WTC11 (cell line): ENCODE data around the gene CYP27C1. TPM values are rescaled to one million over a fixed set of nuclear protein-coding genes. Genes with fewer than 3 reads are reported as not detected.

ENCODE experiments used
- ATAC-seq: fragments of 200-7000 bp; cut with Tn5 transposase; 2 replicates; pipeline ENCODE4 v1.10.0; 2021; ENCODE audit warnings: mild to moderate bottlenecking, moderate library complexity
- CTCF ChIA-PET: fragments of 300-600 bp; sonication (Branson Sonifier 250); formaldehyde crosslinking; loops from one replicate; lab custom pipeline; 2021; ENCODE audit warnings: antibody characterized with exemption; lab: Charles Lee
- POLR2A ChIA-PET: fragments of 350-600 bp; sonication (Branson Sonifier 250); formaldehyde crosslinking; loops from one replicate; lab custom pipeline; 2021; ENCODE audit warnings: antibody characterized with exemption; lab: Charles Lee
- DNase-seq: peaks from one replicate; pipeline ENCODE4 v3.0.0; 2021; ENCODE audit warnings: low spot score
- H3K27ac Mint-ChIP-seq: 2 replicates; pipeline ENCODE4 v1.8.0; 2021; ENCODE audit warnings: mixed read lengths
- H3K27me3 Mint-ChIP-seq: 2 replicates; pipeline ENCODE4 v1.8.0; 2021; ENCODE audit warnings: low read depth, mild to moderate bottlenecking, moderate library complexity, mixed read lengths
- H3K36me3 Mint-ChIP-seq: 2 replicates; pipeline ENCODE4 v1.8.0; 2021; ENCODE audit warnings: mixed read lengths
- H3K4me1 Mint-ChIP-seq: 2 replicates; pipeline ENCODE4 v1.8.0; 2022; ENCODE audit warnings: mixed read lengths
- H3K4me3 Mint-ChIP-seq: 2 replicates; pipeline ENCODE4 v1.8.0; 2021; ENCODE audit warnings: mild to moderate bottlenecking, moderate library complexity, mixed read lengths
- H3K9me3 Mint-ChIP-seq: 2 replicates; pipeline ENCODE4 v1.8.0; 2021; ENCODE audit warnings: mixed read lengths
- CBFB ChIP-seq: sonication (generic); formaldehyde crosslinking; IDR thresholded peaks from 2 replicates; pipeline ENCODE4 v1.8.1; 2022; ENCODE audit warnings: mild to moderate bottlenecking, low read depth, missing genetic modification reagents
- FOXP1 ChIP-seq: sonication (generic); formaldehyde crosslinking; IDR thresholded peaks from 2 replicates; pipeline ENCODE4 v1.8.0; 2022; ENCODE audit warnings: missing genetic modification reagents, mild to moderate bottlenecking, moderate library complexity, borderline replicate concordance
- HMGA2 ChIP-seq: fragments of 250-450 bp; sonication (Bioruptor Pico); IDR thresholded peaks from 2 replicates; pipeline ENCODE4 v1.4.0; 2021; ENCODE audit warnings: mild to moderate bottlenecking, moderate library complexity
- KAT7 ChIP-seq: sonication (generic); formaldehyde crosslinking; IDR thresholded peaks from 2 replicates; pipeline ENCODE4 v1.8.1; 2023; ENCODE audit warnings: missing genetic modification reagents, mild to moderate bottlenecking, borderline replicate concordance
- MXD4 ChIP-seq: fragments of 250-450 bp; sonication (Bioruptor Pico); IDR thresholded peaks from 2 replicates; pipeline ENCODE4 v1.8.0; 2021; ENCODE audit warnings: mild to moderate bottlenecking, moderate library complexity, borderline replicate concordance
- NFATC4 ChIP-seq: fragments of 250-450 bp; sonication (Bioruptor Pico); IDR thresholded peaks from 2 replicates; pipeline ENCODE4 v1.9.0; 2021; ENCODE audit warnings: mild to moderate bottlenecking
- NFYB ChIP-seq: sonication (generic); formaldehyde crosslinking; conservative IDR thresholded peaks from 2 replicates; pipeline ENCODE4 v1.8.0; 2022; ENCODE audit warnings: low read depth, missing genetic modification reagents
- SMAD3 ChIP-seq: sonication (generic); formaldehyde crosslinking; IDR thresholded peaks from 2 replicates; pipeline ENCODE4 v1.8.0; 2022; ENCODE audit warnings: missing genetic modification reagents, mild to moderate bottlenecking, borderline replicate concordance
- SMAD4 ChIP-seq: sonication (generic); formaldehyde crosslinking; IDR thresholded peaks from 2 replicates; pipeline ENCODE4 v1.8.0; 2022; ENCODE audit warnings: mild to moderate bottlenecking, missing genetic modification reagents
- ZNF423 ChIP-seq: fragments of 250-450 bp; sonication (Bioruptor Pico); IDR thresholded peaks from 2 replicates; pipeline ENCODE4 v2.1.2; 2022; ENCODE audit warnings: mild to moderate bottlenecking, moderate library complexity
- total RNA-seq: library from RNA; stranded (reverse); gene quantifications from 3 replicates; pipeline ENCODE4 v1.2.3, GENCODE V29; 2021
- TF ChIP-seq, protein P1 (sequence below): sonication (generic); formaldehyde crosslinking; conservative IDR thresholded peaks from 2 replicates; pipeline ENCODE4 v1.8.1; 2023; ENCODE audit warnings: mild to moderate bottlenecking, low read depth, missing genetic modification reagents, moderate library complexity
- TF ChIP-seq, protein P2 (sequence below): sonication (generic); formaldehyde crosslinking; IDR thresholded peaks from 2 replicates; pipeline ENCODE4 v1.8.0; 2022; ENCODE audit warnings: mild to moderate bottlenecking, missing genetic modification reagents
- TF ChIP-seq, protein P3 (sequence below): sonication (generic); formaldehyde crosslinking; IDR thresholded peaks from 2 replicates; pipeline ENCODE4 v1.8.0; 2022; ENCODE audit warnings: mild to moderate bottlenecking, missing genetic modification reagents
- TF ChIP-seq, protein P4 (sequence below): sonication (generic); formaldehyde crosslinking; IDR thresholded peaks from 2 replicates; pipeline ENCODE4 v1.8.1; 2023; ENCODE audit warnings: mild to moderate bottlenecking, missing genetic modification reagents, moderate library complexity
- TF ChIP-seq, protein P5 (sequence below): sonication (generic); formaldehyde crosslinking; IDR thresholded peaks from 2 replicates; pipeline ENCODE4 v1.8.0; 2022; ENCODE audit warnings: mild to moderate bottlenecking, missing genetic modification reagents
- TF ChIP-seq, protein P6 (sequence below): sonication (generic); formaldehyde crosslinking; IDR thresholded peaks from 2 replicates; pipeline ENCODE4 v1.8.1; 2022; ENCODE audit warnings: missing genetic modification reagents, borderline replicate concordance
- TF ChIP-seq, protein P7 (sequence below): sonication (generic); formaldehyde crosslinking; IDR thresholded peaks from 2 replicates; pipeline ENCODE4 v1.8.0; 2022; ENCODE audit warnings: missing genetic modification reagents

Gene CYP27C1
- total RNA-seq, 1 experiment from 2014 or later: 2.4 TPM

DNA sequence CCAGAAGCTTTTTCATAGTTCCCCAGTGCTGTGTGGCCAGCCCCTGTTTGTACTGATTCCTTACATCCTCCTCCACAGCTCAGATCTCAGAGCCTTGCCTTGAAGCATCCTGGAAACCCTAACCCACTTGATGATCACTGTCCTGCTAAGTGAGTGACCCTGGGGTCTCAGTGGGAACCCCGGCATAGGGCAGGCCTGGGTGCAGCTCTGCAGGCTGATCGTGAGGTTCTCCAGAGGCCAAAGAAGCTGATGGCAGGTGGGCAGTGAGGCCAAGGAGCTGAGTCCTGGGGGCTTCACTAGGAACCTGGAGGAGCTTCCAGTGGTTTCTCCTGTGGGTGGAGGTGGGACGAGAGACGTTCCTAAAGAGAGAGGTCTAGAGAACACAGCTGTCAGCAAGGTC is 65.7 kb downstream of the CYP27C1 start (continued):
- TF ChIP-seq MXD4 (CRISPR knock-in tag): no peak
- TF ChIP-seq FOXP1 (CRISPR knock-in tag): no peak
- TF ChIP-seq SMAD4: no peak
- no peak for TF ChIP-seq NFYB
- TF ChIP-seq, protein P1, sequence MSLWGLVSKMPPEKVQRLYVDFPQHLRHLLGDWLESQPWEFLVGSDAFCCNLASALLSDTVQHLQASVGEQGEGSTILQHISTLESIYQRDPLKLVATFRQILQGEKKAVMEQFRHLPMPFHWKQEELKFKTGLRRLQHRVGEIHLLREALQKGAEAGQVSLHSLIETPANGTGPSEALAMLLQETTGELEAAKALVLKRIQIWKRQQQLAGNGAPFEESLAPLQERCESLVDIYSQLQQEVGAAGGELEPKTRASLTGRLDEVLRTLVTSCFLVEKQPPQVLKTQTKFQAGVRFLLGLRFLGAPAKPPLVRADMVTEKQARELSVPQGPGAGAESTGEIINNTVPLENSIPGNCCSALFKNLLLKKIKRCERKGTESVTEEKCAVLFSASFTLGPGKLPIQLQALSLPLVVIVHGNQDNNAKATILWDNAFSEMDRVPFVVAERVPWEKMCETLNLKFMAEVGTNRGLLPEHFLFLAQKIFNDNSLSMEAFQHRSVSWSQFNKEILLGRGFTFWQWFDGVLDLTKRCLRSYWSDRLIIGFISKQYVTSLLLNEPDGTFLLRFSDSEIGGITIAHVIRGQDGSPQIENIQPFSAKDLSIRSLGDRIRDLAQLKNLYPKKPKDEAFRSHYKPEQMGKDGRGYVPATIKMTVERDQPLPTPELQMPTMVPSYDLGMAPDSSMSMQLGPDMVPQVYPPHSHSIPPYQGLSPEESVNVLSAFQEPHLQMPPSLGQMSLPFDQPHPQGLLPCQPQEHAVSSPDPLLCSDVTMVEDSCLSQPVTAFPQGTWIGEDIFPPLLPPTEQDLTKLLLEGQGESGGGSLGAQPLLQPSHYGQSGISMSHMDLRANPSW (CRISPR knock-in tag): no peak
- TF ChIP-seq, all 79 proteins: peak for 0

DNA sequence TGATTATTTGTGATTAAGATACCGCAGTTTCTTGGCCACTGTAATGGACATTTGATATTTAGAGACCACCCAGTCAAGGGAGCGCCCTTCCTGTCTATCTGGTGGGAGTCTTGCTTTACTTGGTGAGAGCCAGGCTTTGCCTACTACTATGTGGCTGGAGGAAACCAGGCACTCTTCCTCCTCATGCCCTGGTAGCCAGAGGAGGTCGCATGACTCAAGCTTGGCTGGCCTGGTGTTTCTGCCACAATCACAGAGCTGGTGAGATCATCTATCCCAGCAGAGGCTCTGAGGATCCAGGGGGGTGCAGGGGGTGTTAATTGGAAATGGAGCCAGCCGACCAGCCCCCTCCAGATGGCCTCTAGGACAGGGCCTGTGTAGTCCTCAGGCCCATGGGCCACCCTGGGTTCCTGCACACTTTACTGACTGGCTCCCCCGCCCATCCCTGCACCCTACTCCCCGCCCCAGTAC is 66.4 kb downstream of the CYP27C1 start:
- Mint-ChIP-seq H3K9me3 (peaks cover 23% of the 10 kb centered on the region), H3K27me3 (no peaks in the 10 kb centered on the region), H3K27ac (no peak overlapping the region), H3K36me3 (peaks cover 8% of the 10 kb centered on the region), H3K4me1 (peaks cover 13% of the 10 kb centered on the region), H3K4me3 (no peak overlapping the region)
- ChIA-PET CTCF (interaction anchor here (0.8 kb wide), 1 partner anchor 43 kb away, joined by 3 read pairs; no protein-coding TSS in a partner anchor), POLR2A (no interaction called here)
- DNase-seq (no peak), ATAC-seq (no peak)
- TF ChIP-seq SMAD3 (CRISPR knock-in tag) (no peak), NFATC4 (CRISPR knock-in tag) (no peak), HMGA2 (no peak)
- TF ChIP-seq, protein P2, sequence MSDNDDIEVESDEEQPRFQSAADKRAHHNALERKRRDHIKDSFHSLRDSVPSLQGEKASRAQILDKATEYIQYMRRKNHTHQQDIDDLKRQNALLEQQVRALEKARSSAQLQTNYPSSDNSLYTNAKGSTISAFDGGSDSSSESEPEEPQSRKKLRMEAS: no peak

DNA sequence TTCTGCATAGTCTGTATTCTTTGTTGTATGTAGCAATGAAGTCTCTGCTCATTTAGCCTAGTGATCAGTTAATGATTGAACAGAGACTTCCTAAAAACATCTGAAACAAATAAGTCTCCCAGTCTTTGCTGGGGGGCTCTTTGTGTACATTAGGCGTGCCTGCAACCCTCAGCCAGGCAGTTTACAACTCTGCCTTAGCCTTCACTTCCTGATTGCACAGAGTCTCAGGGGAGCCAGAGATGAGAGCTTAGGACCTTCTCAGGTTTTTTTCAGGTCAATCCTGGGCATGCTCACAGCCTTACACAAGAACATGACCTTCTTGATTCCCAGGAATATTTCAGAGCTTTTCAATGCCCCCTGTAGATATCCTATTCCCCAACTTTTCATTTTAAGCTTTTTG is 69.1 kb downstream of the CYP27C1 start:
- DNase-seq (no peak), ATAC-seq (no peak)
- Mint-ChIP-seq H3K4me3 (no peak overlapping the region), H3K27ac (no peak overlapping the region), H3K9me3 (peaks cover 20% of the 10 kb centered on the region), H3K27me3 (no peaks in the 10 kb centered on the region), H3K36me3 (peaks cover 8% of the 10 kb centered on the region), H3K4me1 (peaks cover 9% of the 10 kb centered on the region)
- POLR2A ChIA-PET: no interaction called here
- TF ChIP-seq ZNF423 (no peak), KAT7 (CRISPR knock-in tag) (no peak), CBFB (no peak)
- TF ChIP-seq, protein P3, sequence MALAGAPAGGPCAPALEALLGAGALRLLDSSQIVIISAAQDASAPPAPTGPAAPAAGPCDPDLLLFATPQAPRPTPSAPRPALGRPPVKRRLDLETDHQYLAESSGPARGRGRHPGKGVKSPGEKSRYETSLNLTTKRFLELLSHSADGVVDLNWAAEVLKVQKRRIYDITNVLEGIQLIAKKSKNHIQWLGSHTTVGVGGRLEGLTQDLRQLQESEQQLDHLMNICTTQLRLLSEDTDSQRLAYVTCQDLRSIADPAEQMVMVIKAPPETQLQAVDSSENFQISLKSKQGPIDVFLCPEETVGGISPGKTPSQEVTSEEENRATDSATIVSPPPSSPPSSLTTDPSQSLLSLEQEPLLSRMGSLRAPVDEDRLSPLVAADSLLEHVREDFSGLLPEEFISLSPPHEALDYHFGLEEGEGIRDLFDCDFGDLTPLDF (CRISPR knock-in tag): no peak
- TF ChIP-seq, protein P4, sequence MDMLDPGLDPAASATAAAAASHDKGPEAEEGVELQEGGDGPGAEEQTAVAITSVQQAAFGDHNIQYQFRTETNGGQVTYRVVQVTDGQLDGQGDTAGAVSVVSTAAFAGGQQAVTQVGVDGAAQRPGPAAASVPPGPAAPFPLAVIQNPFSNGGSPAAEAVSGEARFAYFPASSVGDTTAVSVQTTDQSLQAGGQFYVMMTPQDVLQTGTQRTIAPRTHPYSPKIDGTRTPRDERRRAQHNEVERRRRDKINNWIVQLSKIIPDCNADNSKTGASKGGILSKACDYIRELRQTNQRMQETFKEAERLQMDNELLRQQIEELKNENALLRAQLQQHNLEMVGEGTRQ (CRISPR knock-in tag): no peak
- TF ChIP-seq, protein P5, sequence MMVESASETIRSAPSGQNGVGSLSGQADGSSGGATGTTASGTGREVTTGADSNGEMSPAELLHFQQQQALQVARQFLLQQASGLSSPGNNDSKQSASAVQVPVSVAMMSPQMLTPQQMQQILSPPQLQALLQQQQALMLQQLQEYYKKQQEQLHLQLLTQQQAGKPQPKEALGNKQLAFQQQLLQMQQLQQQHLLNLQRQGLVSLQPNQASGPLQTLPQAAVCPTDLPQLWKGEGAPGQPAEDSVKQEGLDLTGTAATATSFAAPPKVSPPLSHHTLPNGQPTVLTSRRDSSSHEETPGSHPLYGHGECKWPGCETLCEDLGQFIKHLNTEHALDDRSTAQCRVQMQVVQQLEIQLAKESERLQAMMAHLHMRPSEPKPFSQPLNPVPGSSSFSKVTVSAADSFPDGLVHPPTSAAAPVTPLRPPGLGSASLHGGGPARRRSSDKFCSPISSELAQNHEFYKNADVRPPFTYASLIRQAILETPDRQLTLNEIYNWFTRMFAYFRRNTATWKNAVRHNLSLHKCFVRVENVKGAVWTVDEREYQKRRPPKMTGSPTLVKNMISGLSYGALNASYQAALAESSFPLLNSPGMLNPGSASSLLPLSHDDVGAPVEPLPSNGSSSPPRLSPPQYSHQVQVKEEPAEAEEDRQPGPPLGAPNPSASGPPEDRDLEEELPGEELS (CRISPR knock-in tag): no peak
- TF ChIP-seq, protein P6, sequence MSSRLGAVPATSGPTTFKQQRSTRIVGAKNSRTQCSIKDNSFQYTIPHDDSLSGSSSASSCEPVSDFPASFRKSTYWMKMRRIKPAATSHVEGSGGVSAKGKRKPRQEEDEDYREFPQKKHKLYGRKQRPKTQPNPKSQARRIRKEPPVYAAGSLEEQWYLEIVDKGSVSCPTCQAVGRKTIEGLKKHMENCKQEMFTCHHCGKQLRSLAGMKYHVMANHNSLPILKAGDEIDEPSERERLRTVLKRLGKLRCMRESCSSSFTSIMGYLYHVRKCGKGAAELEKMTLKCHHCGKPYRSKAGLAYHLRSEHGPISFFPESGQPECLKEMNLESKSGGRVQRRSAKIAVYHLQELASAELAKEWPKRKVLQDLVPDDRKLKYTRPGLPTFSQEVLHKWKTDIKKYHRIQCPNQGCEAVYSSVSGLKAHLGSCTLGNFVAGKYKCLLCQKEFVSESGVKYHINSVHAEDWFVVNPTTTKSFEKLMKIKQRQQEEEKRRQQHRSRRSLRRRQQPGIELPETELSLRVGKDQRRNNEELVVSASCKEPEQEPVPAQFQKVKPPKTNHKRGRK: no peak
- TF ChIP-seq, protein P7, sequence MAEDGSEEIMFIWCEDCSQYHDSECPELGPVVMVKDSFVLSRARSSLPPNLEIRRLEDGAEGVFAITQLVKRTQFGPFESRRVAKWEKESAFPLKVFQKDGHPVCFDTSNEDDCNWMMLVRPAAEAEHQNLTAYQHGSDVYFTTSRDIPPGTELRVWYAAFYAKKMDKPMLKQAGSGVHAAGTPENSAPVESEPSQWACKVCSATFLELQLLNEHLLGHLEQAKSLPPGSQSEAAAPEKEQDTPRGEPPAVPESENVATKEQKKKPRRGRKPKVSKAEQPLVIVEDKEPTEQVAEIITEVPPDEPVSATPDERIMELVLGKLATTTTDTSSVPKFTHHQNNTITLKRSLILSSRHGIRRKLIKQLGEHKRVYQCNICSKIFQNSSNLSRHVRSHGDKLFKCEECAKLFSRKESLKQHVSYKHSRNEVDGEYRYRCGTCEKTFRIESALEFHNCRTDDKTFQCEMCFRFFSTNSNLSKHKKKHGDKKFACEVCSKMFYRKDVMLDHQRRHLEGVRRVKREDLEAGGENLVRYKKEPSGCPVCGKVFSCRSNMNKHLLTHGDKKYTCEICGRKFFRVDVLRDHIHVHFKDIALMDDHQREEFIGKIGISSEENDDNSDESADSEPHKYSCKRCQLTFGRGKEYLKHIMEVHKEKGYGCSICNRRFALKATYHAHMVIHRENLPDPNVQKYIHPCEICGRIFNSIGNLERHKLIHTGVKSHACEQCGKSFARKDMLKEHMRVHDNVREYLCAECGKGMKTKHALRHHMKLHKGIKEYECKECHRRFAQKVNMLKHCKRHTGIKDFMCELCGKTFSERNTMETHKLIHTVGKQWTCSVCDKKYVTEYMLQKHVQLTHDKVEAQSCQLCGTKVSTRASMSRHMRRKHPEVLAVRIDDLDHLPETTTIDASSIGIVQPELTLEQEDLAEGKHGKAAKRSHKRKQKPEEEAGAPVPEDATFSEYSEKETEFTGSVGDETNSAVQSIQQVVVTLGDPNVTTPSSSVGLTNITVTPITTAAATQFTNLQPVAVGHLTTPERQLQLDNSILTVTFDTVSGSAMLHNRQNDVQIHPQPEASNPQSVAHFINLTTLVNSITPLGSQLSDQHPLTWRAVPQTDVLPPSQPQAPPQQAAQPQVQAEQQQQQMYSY: no peak
- CTCF ChIA-PET: no interaction called here
